SIG-M5 treated with dmso at 0.1 percent for 504 hours (cell line): ENCODE data around the gene PPP1R14D.

Source experiments
- DNase-seq: peaks from one replicate; lab custom pipeline; 2025; ENCODE audit not compliant: unreplicated experiment; lab: John Stamatoyannopoulos, UW

Gene PPP1R14D

GRCh38 chr15:40823572-40824343, 4.8 kb downstream of the PPP1R14D start:
- peak; percentile 67 for DNase-seq

GRCh38 chr15:40821195-40821594, 7.3 kb downstream of the PPP1R14D start:
- DNase-seq: no peak

- no peak for DNase-seq
Measured at GRCh38 chr15:40819048-40819447, 9.5 kb downstream of the PPP1R14D start.

- no peak for DNase-seq
Measured at GRCh38 chr15:40815042-40815698, 13.3 kb downstream of the PPP1R14D start.

GRCh38 chr15:40812721-40813425, 15.6 kb downstream of the PPP1R14D start:
- DNase-seq: no peak

- DNase-seq: no peak
Measured at GRCh38 chr15:40808861-40809450, 19.6 kb downstream of the PPP1R14D start.

GRCh38 chr15:40807888-40808461, 20.5 kb downstream of the PPP1R14D start:
- DNase-seq: no peak

- peak; percentile 98 for DNase-seq
Measured at GRCh38 chr15:40807028-40807887, 21.2 kb downstream of the PPP1R14D start, which contains the start of the genes DNAJC17 and ZFYVE19. Gene DNAJC17 (minus strand): TSS chr15:40807473. CDS start chr15:40807446, 27 bp downstream. Gene ZFYVE19 (plus strand): TSS chr15:40807089. CDS start chr15:40807590, 501 bp downstream.

- no peak for DNase-seq
Measured at GRCh38 chr15:40806672-40807027, 21.9 kb downstream of the PPP1R14D start.

GRCh38 chr15:40803688-40804087, 24.8 kb downstream of the PPP1R14D start:
- no peak for DNase-seq

GRCh38 chr15:40803076-40803475, 25.4 kb downstream of the PPP1R14D start:
- DNase-seq: no peak

GRCh38 chr15:40799523-40799922, 29.0 kb downstream of the PPP1R14D start:
- DNase-seq: no peak

- no peak for DNase-seq
Measured at GRCh38 chr15:40796512-40796911, 32.0 kb downstream of the PPP1R14D start.

- no peak for DNase-seq
Measured at GRCh38 chr15:40796041-40796440, 32.5 kb downstream of the PPP1R14D start.

GRCh38 chr15:40793216-40793989, 35.1 kb downstream of the PPP1R14D start:
- DNase-seq: no peak

- DNase-seq: no peak
Measured at GRCh38 chr15:40792394-40792793, 36.1 kb downstream of the PPP1R14D start.

GRCh38 chr15:40790718-40791117, 37.8 kb downstream of the PPP1R14D start:
- no peak for DNase-seq

- DNase-seq: no peak
Measured at GRCh38 chr15:40789999-40790398, 38.5 kb downstream of the PPP1R14D start.

GRCh38 chr15:40789119-40789518, 39.4 kb downstream of the PPP1R14D start:
- DNase-seq: no peak
